ENCODE data around the gene CDK5R1. TPM values are rescaled to one million over a fixed set of nuclear protein-coding genes. Genes with fewer than 3 reads are reported as not detected.
A peak's percentile ranks its signal among the peaks of the same experiment; 100 is the strongest.

CDK5R1 gene
- polyA plus RNA-seq, 1 donor (not counting 4 experiments of a cell fraction or from before 2014, with no cell fraction given): 2.9 TPM

DNA sequence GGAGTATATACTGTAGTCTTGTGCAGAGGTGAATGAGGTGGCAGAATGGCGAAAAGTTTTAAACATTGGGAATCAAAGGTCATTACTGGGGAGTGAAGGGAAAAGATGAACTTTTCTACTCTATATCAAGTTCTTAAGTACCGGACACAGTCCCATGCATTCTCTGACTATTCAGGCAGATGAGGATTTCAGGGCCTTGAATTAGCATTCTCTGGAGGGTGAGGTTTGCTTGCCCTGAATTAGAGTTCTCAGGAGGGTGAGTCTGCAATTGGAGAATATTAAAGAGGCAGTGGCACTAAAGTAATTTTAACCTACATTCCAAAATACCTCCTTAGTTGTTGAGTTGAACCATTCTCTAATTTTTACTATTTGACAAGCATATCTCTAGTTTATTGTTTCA lies 33.4 kb upstream of the CDK5R1 start:
- DNase-seq (ENCODE audit: low read depth, low spot score) (no peak), FAIRE-seq (no peak)
- no peak overlapping the region for H2AFZ ChIP-seq (ENCODE audit: control insufficient read depth, low read length)
- dilution Hi-C loops (cut with MboI; ENCODE audit: extremely low pct_ligation_motif_present, low sequenced_read_pairs): no loop called here
- H3K9me1 ChIP-seq (ENCODE audit: control insufficient read depth, extremely low read depth, insufficient read depth, low read length): no peaks in the 10 kb centered on the region
- H4K20me1 ChIP-seq (ENCODE audit: control insufficient read depth, extremely low read depth, insufficient read depth, low read length): no peaks in the 10 kb centered on the region
- TF ChIP-seq, protein P1, sequence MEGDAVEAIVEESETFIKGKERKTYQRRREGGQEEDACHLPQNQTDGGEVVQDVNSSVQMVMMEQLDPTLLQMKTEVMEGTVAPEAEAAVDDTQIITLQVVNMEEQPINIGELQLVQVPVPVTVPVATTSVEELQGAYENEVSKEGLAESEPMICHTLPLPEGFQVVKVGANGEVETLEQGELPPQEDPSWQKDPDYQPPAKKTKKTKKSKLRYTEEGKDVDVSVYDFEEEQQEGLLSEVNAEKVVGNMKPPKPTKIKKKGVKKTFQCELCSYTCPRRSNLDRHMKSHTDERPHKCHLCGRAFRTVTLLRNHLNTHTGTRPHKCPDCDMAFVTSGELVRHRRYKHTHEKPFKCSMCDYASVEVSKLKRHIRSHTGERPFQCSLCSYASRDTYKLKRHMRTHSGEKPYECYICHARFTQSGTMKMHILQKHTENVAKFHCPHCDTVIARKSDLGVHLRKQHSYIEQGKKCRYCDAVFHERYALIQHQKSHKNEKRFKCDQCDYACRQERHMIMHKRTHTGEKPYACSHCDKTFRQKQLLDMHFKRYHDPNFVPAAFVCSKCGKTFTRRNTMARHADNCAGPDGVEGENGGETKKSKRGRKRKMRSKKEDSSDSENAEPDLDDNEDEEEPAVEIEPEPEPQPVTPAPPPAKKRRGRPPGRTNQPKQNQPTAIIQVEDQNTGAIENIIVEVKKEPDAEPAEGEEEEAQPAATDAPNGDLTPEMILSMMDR (optimal IDR thresholded peaks at IDR 0.05 in 1 of 3, IDR thresholded peaks at IDR 0.05 in 1 of 3, conservative IDR thresholded peaks at IDR 0.05 in 1 of 3; ENCODE audit: extremely low read depth in 1 of 3, insufficient read depth in 2 of 3, low read length in 3 of 3): no peak
- TF ChIP-seq EZH2 (IDR thresholded peaks at IDR 0.05; ENCODE audit: low read length): no peak
- H3K9ac ChIP-seq (ENCODE audit: control insufficient read depth, extremely low read depth, insufficient read depth, low read length): no peak overlapping the region
- peaks cover 23 to 28% of the 10 kb centered on the region in 2 experiments for H3K36me3 ChIP-seq (ENCODE audit: control insufficient read depth in 2 of 2, extremely low read depth in 1 of 2, insufficient read depth in 2 of 2, low read length in 2 of 2)
- H3K4me3 ChIP-seq (ENCODE audit: control insufficient read depth in 2 of 3, extremely low read depth in 1 of 3, insufficient read depth in 2 of 3, low read depth in 1 of 3, low read length in 3 of 3): no peak overlapping the region
- H3K27me3 ChIP-seq (ENCODE audit: control insufficient read depth, extremely low read depth, insufficient read depth, low read length): no peaks in the 10 kb centered on the region
- no peak overlapping the region for H3K27ac ChIP-seq (ENCODE audit: control insufficient read depth, insufficient read depth, low read length)
- H3K79me2 ChIP-seq (ENCODE audit: control insufficient read depth, insufficient read depth, low read length): peaks cover 82% of the 10 kb centered on the region
- H3K4me2 ChIP-seq (ENCODE audit: control insufficient read depth, extremely low read depth, insufficient read depth, low read depth, low read length): no peak overlapping the region
- no peaks in the 10 kb centered on the region for H3K9me3 ChIP-seq (ENCODE audit: control insufficient read depth, low read depth, low read length)
- H3K4me1 ChIP-seq (ENCODE audit: control insufficient read depth, extremely low read depth, insufficient read depth, low read length): no peaks in the 10 kb centered on the region

DNA sequence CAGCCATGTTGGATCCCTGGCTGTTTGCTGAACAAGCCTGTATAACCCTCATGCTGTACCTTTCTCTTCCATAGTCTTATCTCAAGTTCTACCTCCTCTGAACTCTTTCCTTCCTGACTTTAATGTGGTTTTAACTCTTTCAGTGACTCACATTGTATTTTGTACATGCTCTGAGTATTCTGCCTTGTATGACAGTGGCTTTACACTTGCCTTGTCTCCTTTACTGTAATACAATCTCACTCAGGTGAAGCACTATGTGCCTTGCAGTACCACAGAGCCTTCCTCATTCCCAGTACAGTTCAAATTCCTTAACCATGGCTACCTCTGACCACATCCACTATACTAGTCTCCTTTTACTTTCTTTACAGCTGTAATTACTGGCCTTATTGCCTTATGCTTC lies 28.4 kb upstream of the CDK5R1 start:
- Histone ChIP-seq H3K27ac (ENCODE audit: control insufficient read depth, insufficient read depth, low read length) (no peak overlapping the region), H3K9me3 (ENCODE audit: control insufficient read depth, low read depth, low read length) (no peaks in the 10 kb centered on the region), H4K20me1 (ENCODE audit: control insufficient read depth, extremely low read depth, insufficient read depth, low read length) (no peaks in the 10 kb centered on the region), H3K79me2 (ENCODE audit: control insufficient read depth, insufficient read depth, low read length) (peaks cover 61% of the 10 kb centered on the region), H2AFZ (ENCODE audit: control insufficient read depth, low read length) (no peak overlapping the region), H3K9ac (ENCODE audit: control insufficient read depth, extremely low read depth, insufficient read depth, low read length) (no peak overlapping the region), H3K4me2 (ENCODE audit: control insufficient read depth, extremely low read depth, insufficient read depth, low read depth, low read length) (no peak overlapping the region), H3K36me3 (ENCODE audit: control insufficient read depth in 2 of 2, extremely low read depth in 1 of 2, insufficient read depth in 2 of 2, low read length in 2 of 2) (peaks cover 20 to 24% of the 10 kb centered on the region in 2 experiments), H3K4me3 (ENCODE audit: control insufficient read depth in 2 of 3, extremely low read depth in 1 of 3, insufficient read depth in 2 of 3, low read depth in 1 of 3, low read length in 3 of 3) (no peak overlapping the region), H3K9me1 (ENCODE audit: control insufficient read depth, extremely low read depth, insufficient read depth, low read length) (no peaks in the 10 kb centered on the region), H3K4me1 (ENCODE audit: control insufficient read depth, extremely low read depth, insufficient read depth, low read length) (no peaks in the 10 kb centered on the region), H3K27me3 (ENCODE audit: control insufficient read depth, extremely low read depth, insufficient read depth, low read length) (no peaks in the 10 kb centered on the region)
- TF ChIP-seq, protein P1 (optimal IDR thresholded peaks at IDR 0.05 in 1 of 3, IDR thresholded peaks at IDR 0.05 in 1 of 3, conservative IDR thresholded peaks at IDR 0.05 in 1 of 3; ENCODE audit: extremely low read depth in 1 of 3, insufficient read depth in 2 of 3, low read length in 3 of 3): no peak
- TF ChIP-seq EZH2 (IDR thresholded peaks at IDR 0.05; ENCODE audit: low read length): no peak
- DNase-seq (ENCODE audit: low read depth, low spot score) (no peak), FAIRE-seq (peak; percentile 5)
- dilution Hi-C loops (cut with MboI; ENCODE audit: extremely low pct_ligation_motif_present, low sequenced_read_pairs): no loop called here

Data from keratinocyte (primary cell).